ENCODE measurements around the gene DNAH17.

- no peak for TF ChIP-seq EZH2 (IDR thresholded peaks at IDR 0.05; ENCODE audit: insufficient read depth, poor library complexity, severe bottlenecking)
- no peak for TF ChIP-seq EZH2phosphoT487 (IDR thresholded peaks at IDR 0.05; ENCODE audit: insufficient read depth, low read depth)
Measured at GRCh38 chr17:78383725-78384471, 193.3 kb downstream of the DNAH17 start.
